HFFc6 (cell line): ENCODE data around the gene DIPK1C. TPM values are rescaled to one million over a fixed set of nuclear protein-coding genes. Genes with fewer than 3 reads are reported as not detected.

ENCODE experiments used
- DNase-seq: peaks from one replicate; pipeline ENCODE4 v3.0.0-alpha.2; 2018
- H3K27ac Mint-ChIP-seq: 2 replicates; pipeline ENCODE4 v1.8.0; 2020; ENCODE audit warnings: mild to moderate bottlenecking, mixed read lengths
- H3K27me3 Mint-ChIP-seq: 2 replicates; pipeline ENCODE4 v1.8.0; 2021; ENCODE audit warnings: mild to moderate bottlenecking, moderate library complexity, mixed read lengths; ENCODE audit not compliant: insufficient read depth
- H3K36me3 Mint-ChIP-seq: 2 replicates; pipeline ENCODE4 v1.8.0; 2021; ENCODE audit warnings: low read depth, mixed read lengths
- H3K4me1 Mint-ChIP-seq: 2 replicates; pipeline ENCODE4 v1.8.0; 2020; ENCODE audit warnings: low read depth, mixed read lengths
- H3K4me3 Mint-ChIP-seq: 2 replicates; pipeline ENCODE4 v1.8.0; 2020; ENCODE audit warnings: mild to moderate bottlenecking, moderate library complexity, mixed read lengths
- H3K9me3 Mint-ChIP-seq: 2 replicates; pipeline ENCODE4 v1.8.0; 2020; ENCODE audit warnings: mild to moderate bottlenecking, mixed read lengths
- CTCF ChIP-seq: fragments of 200-600 bp; sonication (generic); IDR thresholded peaks from 2 replicates; pipeline ENCODE4 v1.5.0; 2021; ENCODE audit warnings: antibody characterized with exemption, mild to moderate bottlenecking
- total RNA-seq, 6 experiments: library from RNA; stranded (reverse); fragmentation: NEBNext Ultra II Directional; extraction: Animal tissue kit (Norgen Biotek cat#: 25700); gene quantifications; 2 replicates in 1 of 6; 3 replicates in 5 of 6; pipeline ENCODE4 v1.2.3, GENCODE V29; 2021

Gene DIPK1C
- total RNA-seq, 6 experiments from 2014 or later: not detected

GRCh38 chr18:74476140-74476539 is 19.0 kb upstream of the DIPK1C start:
- Mint-ChIP-seq H3K9me3 (no peaks in the 10 kb centered on the region), H3K27me3 (peaks cover 22% of the 10 kb centered on the region), H3K4me1 (no peaks in the 10 kb centered on the region), H3K36me3 (no peaks in the 10 kb centered on the region), H3K27ac (no peak overlapping the region), H3K4me3 (no peak overlapping the region)
- peak; percentile 76 for TF ChIP-seq CTCF
- no peak for DNase-seq

GRCh38 chr18:74473976-74474640 is 17.0 kb upstream of the DIPK1C start:
- no peak for DNase-seq
- H3K9me3 Mint-ChIP-seq: no peaks in the 10 kb centered on the region
- TF ChIP-seq CTCF: no peak
- H3K36me3 Mint-ChIP-seq: no peaks in the 10 kb centered on the region
- H3K27ac Mint-ChIP-seq: no peak overlapping the region
- no peak overlapping the region for H3K4me3 Mint-ChIP-seq
- H3K4me1 Mint-ChIP-seq: no peaks in the 10 kb centered on the region
- peaks cover 8% of the 10 kb centered on the region for H3K27me3 Mint-ChIP-seq

- H3K9me3 Mint-ChIP-seq: no peaks in the 10 kb centered on the region
These were observed 15.2 kb upstream of the DIPK1C start for GRCh38 chr18:74472312-74472711.

GRCh38 chr18:74468547-74469061 is 11.5 kb upstream of the DIPK1C start:
- TF ChIP-seq CTCF: no peak
- H3K27ac Mint-ChIP-seq: no peak overlapping the region
- no peak overlapping the region for H3K4me3 Mint-ChIP-seq
- H3K9me3 Mint-ChIP-seq: no peaks in the 10 kb centered on the region
- H3K27me3 Mint-ChIP-seq: peaks cover 4% of the 10 kb centered on the region
- H3K4me1 Mint-ChIP-seq: no peaks in the 10 kb centered on the region
- DNase-seq: no peak
- no peaks in the 10 kb centered on the region for H3K36me3 Mint-ChIP-seq

More at GRCh38 chr18:74472312-74472711, 15.2 kb upstream of the DIPK1C start:
- Mint-ChIP-seq H3K27me3 (peaks cover 2% of the 10 kb centered on the region), H3K4me1 (no peaks in the 10 kb centered on the region), H3K27ac (no peak overlapping the region), H3K36me3 (no peaks in the 10 kb centered on the region), H3K4me3 (no peak overlapping the region)
- TF ChIP-seq CTCF: no peak
- no peak for DNase-seq

- DNase-seq: no peak
These were observed 8.7 kb upstream of the DIPK1C start for GRCh38 chr18:74465775-74466174.

More at GRCh38 chr18:74465775-74466174, 8.7 kb upstream of the DIPK1C start:
- Mint-ChIP-seq H3K36me3 (no peaks in the 10 kb centered on the region), H3K4me1 (no peaks in the 10 kb centered on the region), H3K9me3 (no peaks in the 10 kb centered on the region), H3K27me3 (peaks cover 18% of the 10 kb centered on the region), H3K27ac (no peak overlapping the region), H3K4me3 (no peak overlapping the region)
- TF ChIP-seq CTCF: no peak
